Measurements from ENCODE around the gene CRYBA4. TPM values are rescaled to one million over a fixed set of nuclear protein-coding genes. Genes with fewer than 3 reads are reported as not detected.

The CRYBA4 gene
- total RNA-seq, 1 donor from 2014 or later: not detected

GRCh38 chr22:26656891-26657851 is 35.4 kb downstream of the CRYBA4 start, which contains the start of gene MIAT:
Gene MIAT (plus strand): TSS chr22:26657588.
- no peaks in the 10 kb centered on the region for H3K9me3 ChIP-seq
- no peak within 1 kb of the TSS for H3K27ac ChIP-seq
- H3K27me3 ChIP-seq: peaks cover 34% of the 10 kb centered on the region
- peak within 1 kb of the TSS; percentile 39 for H3K4me3 ChIP-seq
- DNase-seq: peak; percentile 67
- intact Hi-C loops (cut with DNase I): no loop called here
- TF ChIP-seq CTCF (IDR thresholded peaks at IDR 0.05): no peak
- H3K36me3 ChIP-seq: no peaks in the 10 kb centered on the region
- peaks cover 21% of the 10 kb centered on the region for H3K4me1 ChIP-seq
- ATAC-seq: peak; percentile 40

GRCh38 chr22:26658161-26658560 is 36.4 kb downstream of the CRYBA4 start:
- TF ChIP-seq CTCF (IDR thresholded peaks at IDR 0.05): no peak
- H3K4me1 ChIP-seq: peaks cover 21% of the 10 kb centered on the region
- no peaks in the 10 kb centered on the region for H3K36me3 ChIP-seq
- H3K9me3 ChIP-seq: no peaks in the 10 kb centered on the region
- ATAC-seq (no peak), DNase-seq (no peak)
- H3K27me3 ChIP-seq: peaks cover 34% of the 10 kb centered on the region
- no peak overlapping the region for H3K27ac ChIP-seq
- peak overlapping the region; percentile 39 for H3K4me3 ChIP-seq
- intact Hi-C loops (cut with DNase I): no loop called here

- Histone ChIP-seq H3K27ac (no peak overlapping the region), H3K36me3 (no peaks in the 10 kb centered on the region), H3K27me3 (peaks cover 34% of the 10 kb centered on the region), H3K4me1 (peaks cover 21% of the 10 kb centered on the region), H3K9me3 (no peaks in the 10 kb centered on the region), H3K4me3 (peak overlapping the region; percentile 39)
- intact Hi-C loops (cut with DNase I): no loop called here
- TF ChIP-seq CTCF (IDR thresholded peaks at IDR 0.05): no peak
- peak; percentile 63 for DNase-seq
- ATAC-seq: peak; percentile 69
These were observed 37.1 kb downstream of the CRYBA4 start for GRCh38 chr22:26658671-26659478.

- TF ChIP-seq CTCF (IDR thresholded peaks at IDR 0.05): no peak
- Histone ChIP-seq H3K36me3 (no peaks in the 10 kb centered on the region), H3K27me3 (peaks cover 34% of the 10 kb centered on the region), H3K4me3 (no peak overlapping the region), H3K27ac (no peak overlapping the region), H3K9me3 (no peaks in the 10 kb centered on the region), H3K4me1 (peaks cover 21% of the 10 kb centered on the region)
- DNase-seq (no peak), ATAC-seq (no peak)
- intact Hi-C loops (cut with DNase I): no loop called here
These were observed 38.6 kb downstream of the CRYBA4 start for GRCh38 chr22:26660356-26660755.

- peaks cover 34% of the 10 kb centered on the region for H3K27me3 ChIP-seq
- H3K4me1 ChIP-seq: peaks cover 21% of the 10 kb centered on the region
- no peaks in the 10 kb centered on the region for H3K36me3 ChIP-seq
- no peak overlapping the region for H3K4me3 ChIP-seq
- ATAC-seq (no peak), DNase-seq (no peak)
- H3K27ac ChIP-seq: no peak overlapping the region
- intact Hi-C loops (cut with DNase I): no loop called here
- H3K9me3 ChIP-seq: no peaks in the 10 kb centered on the region
- TF ChIP-seq CTCF (IDR thresholded peaks at IDR 0.05): no peak
These were observed 39.3 kb downstream of the CRYBA4 start for GRCh38 chr22:26660961-26661578.
